Right renal pelvis (tissue), 4 donors: Measurements from ENCODE around the gene CXorf51B. TPM values are rescaled to one million over a fixed set of nuclear protein-coding genes. Genes with fewer than 3 reads are reported as not detected.
"Not testable (repeated sequence)": the region's sequence is repeated elsewhere in the genome, so short reads cannot be mapped to it uniquely, and the experiment has no call there.

Source experiments
- DNase-seq, 4 donors: peaks; one replicate each; pipeline ENCODE4 v3.0.0-alpha.2; 2013; ENCODE audit warnings: low read depth in 4 of 4, low spot score in 3 of 4, missing footprints in 1 of 4
- polyA plus RNA-seq, 4 donors: library from polyadenylated mRNA; unstranded; fragments of 120-200 nt; gene quantifications; one replicate each; pipeline ENCODE4 v1.2.1, GENCODE V29; 2013; ENCODE audit not compliant: insufficient read length in 4 of 4

CXorf51B gene
- not detected for polyA plus RNA-seq

DNA sequence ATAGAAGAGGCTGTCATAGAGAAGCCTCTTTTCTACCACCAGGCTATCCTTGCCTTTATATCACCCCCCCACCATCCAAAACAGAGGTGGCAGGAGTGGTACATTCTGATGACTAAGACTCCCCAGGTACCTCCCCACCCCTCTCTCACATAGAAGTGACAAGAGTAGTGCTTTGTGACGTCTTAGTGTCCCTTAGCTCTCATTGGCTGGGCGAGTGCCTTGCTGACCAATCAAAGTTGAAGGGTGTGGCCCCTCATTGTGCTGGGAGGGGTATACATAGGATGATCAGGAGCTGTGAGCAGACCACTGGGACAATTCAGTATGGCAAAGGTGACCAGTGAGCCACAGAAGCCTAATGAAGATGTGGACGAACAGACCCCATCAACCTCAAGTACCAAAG is at the start of gene CXorf51B:
Gene CXorf51B, plus strand, starts transcription at position 301 of the 400 bp plus-strand sequence. Its CDS starts 21 bp downstream, at position 322.
- not testable (repeated sequence) for DNase-seq

DNA sequence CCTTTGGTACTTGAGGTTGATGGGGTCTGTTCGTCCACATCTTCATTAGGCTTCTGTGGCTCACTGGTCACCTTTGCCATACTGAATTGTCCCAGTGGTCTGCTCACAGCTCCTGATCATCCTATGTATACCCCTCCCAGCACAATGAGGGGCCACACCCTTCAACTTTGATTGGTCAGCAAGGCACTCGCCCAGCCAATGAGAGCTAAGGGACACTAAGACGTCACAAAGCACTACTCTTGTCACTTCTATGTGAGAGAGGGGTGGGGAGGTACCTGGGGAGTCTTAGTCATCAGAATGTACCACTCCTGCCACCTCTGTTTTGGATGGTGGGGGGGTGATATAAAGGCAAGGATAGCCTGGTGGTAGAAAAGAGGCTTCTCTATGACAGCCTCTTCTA is 5.1 kb downstream of the CXorf51B start, which contains the start of gene CXorf51A:
Gene CXorf51A, minus strand, starts transcription at position 101 of the 400 bp plus-strand sequence. Its CDS starts 21 bp downstream, at position 80.
- not testable (repeated sequence) for DNase-seq

DNA sequence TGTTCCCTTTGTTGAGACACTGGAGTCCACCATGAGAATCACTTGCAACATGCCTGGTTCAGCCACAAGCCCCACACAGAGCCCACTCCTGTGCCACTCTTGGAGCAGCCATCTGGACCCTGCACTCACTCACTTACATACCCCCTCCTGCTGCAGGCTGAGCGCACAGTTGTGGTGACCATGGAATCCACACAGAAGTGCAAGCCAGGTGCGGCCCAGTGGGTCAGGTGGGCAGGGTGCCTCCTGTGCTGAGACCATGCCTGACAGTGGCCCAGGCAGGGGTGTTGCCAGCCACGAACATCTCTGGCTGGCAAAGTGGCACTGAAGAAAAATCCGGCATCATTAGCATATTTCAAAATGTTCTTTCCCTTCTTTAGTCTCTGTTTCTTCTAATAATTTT is 22.4 kb downstream of the CXorf51B start:
- DNase-seq = no peak

DNA sequence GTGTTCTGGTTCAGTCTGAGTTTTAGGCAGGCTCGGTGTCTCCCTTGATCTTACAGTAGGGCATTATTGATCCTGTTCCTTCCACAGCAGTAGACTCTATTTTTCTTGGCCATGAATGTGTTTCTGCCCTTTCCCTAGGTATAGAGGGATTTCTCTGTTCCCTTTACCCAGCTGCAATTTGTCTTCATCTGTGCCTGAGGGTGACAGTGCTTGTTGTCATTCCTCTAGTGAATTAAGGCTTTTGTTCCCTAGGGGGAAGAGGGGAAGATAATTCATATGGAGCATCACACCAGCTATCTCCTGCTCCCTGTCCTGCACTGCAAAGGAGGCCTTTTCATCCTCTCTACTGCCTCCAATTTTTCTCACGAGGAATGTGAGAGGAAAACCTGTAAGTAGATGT is 44.7 kb downstream of the CXorf51B start:
- DNase-seq = no peak

Other genes starting within 250 kb of the CXorf51B start
- gene CXorf51A, start 5.0 kb downstream of the CXorf51B start, polyA plus RNA-seq = not detected